WI38 (cell line): ENCODE data around the gene CARM1.

Experiments
- H3K4me3 ChIP-seq: 2 replicates; pipeline ENCODE4 v1.5.1; 2011; ENCODE audit warnings: low read depth, mild to moderate bottlenecking, control low read depth, low read length
- TF ChIP-seq, protein P1 (sequence below): IDR thresholded peaks from 2 replicates; pipeline ENCODE4 v1.5.1; 2012; ENCODE audit warnings: low read depth, mild to moderate bottlenecking, control low read depth, low read length

The CARM1 gene

DNA sequence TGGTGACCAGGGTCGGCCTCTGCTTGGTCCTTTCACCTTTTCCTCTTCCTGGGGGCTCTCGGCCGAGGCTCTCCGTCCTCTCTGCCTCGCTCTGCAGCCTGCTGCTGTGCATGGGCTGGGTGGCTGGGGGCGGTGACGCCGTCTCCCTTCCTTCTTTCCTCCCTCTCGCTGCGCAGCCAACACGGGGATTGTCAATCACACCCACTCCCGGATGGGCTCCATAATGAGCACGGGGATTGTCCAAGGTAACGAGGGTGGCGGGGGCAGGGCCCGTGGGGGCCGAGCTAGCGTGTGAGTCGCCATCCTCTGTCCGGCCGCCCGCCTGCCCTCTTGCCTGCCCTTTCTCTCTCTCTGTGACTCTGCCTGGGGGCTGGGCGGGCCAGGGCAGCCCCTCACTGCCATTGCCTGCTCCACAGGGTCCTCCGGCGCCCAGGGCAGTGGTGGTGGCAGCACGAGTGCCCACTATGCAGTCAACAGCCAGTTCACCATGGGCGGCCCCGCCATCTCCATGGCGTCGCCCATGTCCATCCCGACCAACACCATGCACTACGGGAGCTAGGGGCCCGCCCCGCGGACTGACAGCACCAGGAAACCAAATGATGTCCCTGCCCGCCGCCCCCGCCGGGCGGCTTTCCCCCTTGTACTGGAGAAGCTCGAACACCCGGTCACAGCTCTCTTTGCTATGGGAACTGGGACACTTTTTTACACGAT, 50.0 kb downstream of the CARM1 start:
- no peak overlapping the region for H3K4me3 ChIP-seq
- TF ChIP-seq, protein P1, sequence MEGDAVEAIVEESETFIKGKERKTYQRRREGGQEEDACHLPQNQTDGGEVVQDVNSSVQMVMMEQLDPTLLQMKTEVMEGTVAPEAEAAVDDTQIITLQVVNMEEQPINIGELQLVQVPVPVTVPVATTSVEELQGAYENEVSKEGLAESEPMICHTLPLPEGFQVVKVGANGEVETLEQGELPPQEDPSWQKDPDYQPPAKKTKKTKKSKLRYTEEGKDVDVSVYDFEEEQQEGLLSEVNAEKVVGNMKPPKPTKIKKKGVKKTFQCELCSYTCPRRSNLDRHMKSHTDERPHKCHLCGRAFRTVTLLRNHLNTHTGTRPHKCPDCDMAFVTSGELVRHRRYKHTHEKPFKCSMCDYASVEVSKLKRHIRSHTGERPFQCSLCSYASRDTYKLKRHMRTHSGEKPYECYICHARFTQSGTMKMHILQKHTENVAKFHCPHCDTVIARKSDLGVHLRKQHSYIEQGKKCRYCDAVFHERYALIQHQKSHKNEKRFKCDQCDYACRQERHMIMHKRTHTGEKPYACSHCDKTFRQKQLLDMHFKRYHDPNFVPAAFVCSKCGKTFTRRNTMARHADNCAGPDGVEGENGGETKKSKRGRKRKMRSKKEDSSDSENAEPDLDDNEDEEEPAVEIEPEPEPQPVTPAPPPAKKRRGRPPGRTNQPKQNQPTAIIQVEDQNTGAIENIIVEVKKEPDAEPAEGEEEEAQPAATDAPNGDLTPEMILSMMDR: no peak

DNA sequence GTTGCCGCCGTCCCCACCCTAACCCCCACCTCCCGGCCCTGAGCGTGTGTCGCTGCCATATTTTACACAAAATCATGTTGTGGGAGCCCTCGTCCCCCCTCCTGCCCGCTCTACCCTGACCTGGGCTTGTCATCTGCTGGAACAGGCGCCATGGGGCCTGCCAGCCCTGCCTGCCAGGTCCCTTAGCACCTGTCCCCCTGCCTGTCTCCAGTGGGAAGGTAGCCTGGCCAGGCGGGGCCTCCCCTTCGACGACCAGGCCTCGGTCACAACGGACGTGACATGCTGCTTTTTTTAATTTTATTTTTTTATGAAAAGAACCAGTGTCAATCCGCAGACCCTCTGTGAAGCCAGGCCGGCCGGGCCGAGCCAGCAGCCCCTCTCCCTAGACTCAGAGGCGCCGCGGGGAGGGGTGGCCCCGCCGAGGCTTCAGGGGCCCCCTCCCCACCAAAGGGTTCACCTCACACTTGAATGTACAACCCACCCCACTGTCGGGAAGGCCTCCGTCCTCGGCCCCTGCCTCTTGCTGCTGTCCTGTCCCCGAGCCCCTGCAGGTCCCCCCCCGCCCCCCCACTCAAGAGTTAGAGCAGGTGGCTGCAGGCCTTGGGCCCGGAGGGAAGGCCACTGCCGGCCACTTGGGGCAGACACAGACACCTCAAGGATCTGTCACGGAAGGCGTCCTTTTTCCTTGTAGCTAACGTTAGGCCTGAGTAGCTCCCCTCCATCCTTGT, 50.7 kb downstream of the CARM1 start:
- H3K4me3 ChIP-seq: no peak overlapping the region
- TF ChIP-seq, protein P1: no peak

DNA sequence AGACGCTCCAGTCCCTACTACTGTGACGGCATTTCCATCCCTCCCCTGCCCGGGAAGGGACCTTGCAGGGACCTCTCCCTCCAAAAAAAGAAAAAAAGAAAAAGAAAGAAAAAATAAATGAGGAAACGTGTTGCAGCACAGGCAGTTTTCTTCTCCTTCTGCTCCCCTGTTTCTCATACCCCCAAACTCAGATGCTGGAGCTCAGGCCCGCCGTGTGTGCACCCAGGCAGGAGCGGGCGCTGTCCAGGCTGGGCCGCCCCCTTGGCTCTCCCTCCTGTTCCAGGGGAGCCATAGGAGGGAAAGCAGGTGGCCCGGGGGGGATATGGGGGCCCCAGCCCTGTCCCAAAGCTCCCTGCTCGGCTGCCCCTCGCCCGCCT, 51.3 kb downstream of the CARM1 start:
- TF ChIP-seq, protein P1: no peak
- no peak overlapping the region for H3K4me3 ChIP-seq

DNA sequence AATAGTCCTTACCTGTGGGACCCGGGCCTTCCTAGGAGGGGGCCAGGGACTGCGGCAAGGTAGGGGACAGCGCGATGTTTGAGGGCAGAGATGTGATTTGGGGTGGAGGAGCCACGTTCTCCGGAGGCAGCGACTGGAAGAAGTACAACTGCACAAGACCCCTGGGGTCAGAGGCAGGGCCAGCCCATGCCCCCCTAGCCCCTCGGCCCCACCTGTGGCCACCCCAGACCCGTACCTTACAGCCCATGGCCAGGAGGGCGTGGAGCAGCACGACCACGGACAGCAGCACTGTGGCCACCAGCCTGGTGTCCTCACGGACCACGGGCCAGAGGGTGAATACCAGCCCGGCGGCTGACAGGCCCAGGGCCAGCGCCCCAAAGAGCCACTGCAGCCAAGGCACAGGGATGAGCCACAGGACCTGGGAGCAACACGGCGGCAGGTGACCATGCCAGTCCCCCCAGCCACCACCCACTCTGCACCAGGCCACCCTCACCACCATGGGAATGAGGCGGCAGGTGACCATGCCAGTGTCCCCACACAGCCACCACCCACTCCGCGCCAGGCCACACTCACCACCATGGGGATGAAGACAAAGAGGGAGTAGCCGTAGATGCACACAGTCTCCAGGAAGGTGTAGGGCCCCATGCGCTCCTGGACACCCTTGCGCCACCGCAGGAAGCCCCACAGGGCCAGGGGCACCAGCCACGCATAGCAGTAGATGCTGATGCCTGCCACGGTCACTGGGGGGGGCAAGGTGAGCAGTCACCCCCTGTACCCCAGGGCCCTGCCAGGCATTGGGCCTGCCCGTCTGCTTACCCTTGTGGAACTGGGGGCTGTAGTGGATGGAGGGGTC, 52.1 kb downstream of the CARM1 start:
- no peak overlapping the region for H3K4me3 ChIP-seq
- TF ChIP-seq, protein P1: no peak

DNA sequence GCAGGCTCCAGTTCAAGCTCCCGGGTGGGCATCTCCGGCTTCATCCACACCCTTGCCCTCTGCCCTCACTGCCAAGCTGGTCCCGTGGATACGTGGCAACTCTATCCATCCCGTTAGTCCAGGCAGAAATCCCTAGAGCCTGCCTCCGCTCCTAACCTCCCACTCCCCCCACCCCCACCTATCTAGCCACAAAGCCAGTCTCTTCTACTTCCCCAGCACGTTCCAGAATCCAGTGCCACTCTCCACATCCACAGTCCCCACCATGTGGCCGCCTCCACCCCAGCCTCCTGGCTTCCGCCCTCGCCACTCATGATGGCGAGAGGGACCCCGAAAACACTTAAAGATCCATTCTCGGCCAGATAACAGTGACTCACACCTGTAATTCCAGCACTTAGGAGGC, 53.2 kb downstream of the CARM1 start:
- TF ChIP-seq, protein P1: no peak
- no peak overlapping the region for H3K4me3 ChIP-seq

DNA sequence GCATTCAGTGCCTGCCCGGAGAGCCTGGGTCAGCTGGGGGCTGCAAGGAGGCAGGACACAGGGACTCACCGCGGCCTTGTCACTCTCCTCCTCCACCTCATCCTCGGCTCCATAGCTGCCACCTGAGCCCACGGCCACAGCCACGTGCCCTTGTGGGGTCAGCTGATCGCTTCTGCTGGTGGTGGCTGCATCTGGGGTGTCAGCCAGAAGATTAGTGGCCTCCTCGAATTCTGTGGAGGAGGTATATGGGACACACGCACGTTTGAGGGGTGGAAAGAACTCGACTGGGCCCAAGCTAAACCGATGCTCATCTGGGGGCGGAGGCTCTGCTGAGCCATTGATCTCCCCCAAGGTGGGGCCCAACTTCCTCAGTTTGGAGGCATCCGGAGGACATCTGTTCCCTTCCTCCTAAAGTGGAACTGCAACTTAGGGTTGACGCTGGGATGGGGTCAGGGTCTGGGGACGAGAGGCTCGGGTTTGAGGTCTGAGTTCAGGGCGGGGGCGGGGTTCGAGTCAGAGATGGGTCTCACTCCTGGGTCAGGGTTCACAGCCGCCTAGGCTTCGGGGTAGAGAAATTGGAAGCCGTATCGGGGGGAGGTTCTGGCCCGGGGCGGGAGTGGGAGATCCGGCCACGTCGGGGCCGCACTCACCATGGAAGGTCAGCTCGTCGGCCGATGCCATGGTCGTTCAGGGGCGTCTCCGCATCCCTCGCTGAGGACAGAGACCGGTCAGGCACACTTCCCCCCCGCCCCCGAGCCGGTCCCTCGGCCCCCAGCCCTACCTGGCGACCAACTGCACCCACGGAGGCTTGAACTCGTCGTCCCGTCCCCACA, 56.6 kb downstream of the CARM1 start:
- TF ChIP-seq, protein P1: no peak
- H3K4me3 ChIP-seq: peak overlapping the region; percentile 91
